ENCODE measurements around the gene B3GNT3. TPM values are rescaled to one million over a fixed set of nuclear protein-coding genes. Genes with fewer than 3 reads are reported as not detected.

B3GNT3 gene
- total and polyA plus RNA-seq, 2 of the 8 experiments (the other 6 are each of a cell fraction or from before 2014, with no cell fraction given): 1.5 TPM

GRCh38 chr19:17761148-17761547 is 33.8 kb upstream of the B3GNT3 start:
- no peak overlapping the region for H2BK120ac ChIP-seq (replicated peaks; ENCODE audit: low read depth, low read length)
- H2BK15ac ChIP-seq (ENCODE audit: low read length): no peak overlapping the region
- no peak overlapping the region for H4K5ac ChIP-seq (ENCODE audit: insufficient read length, low read depth, low read length)
- H3K4me3 ChIP-seq (ENCODE audit: extremely low read depth in 1 of 4, insufficient read depth in 2 of 4, low read depth in 3 of 4, low read length in 4 of 4): no peak overlapping the region
- H3K23ac ChIP-seq (ENCODE audit: insufficient read length): no peak overlapping the region
- no peak overlapping the region for H2BK12ac ChIP-seq (ENCODE audit: low read depth, low read length)
- no peak overlapping the region for H3K27ac ChIP-seq (ENCODE audit: low read depth, low read length)
- FAIRE-seq (no peak), DNase-seq (ENCODE audit: low read depth in 1 of 2, low spot score in 2 of 2) (no peak)
- no peak overlapping the region for H3K14ac ChIP-seq (ENCODE audit: insufficient read length)
- ChIA-PET CTCF (ENCODE audit: partially characterized antibody) (interaction anchor here (0.6 to 1.7 kb wide), 5 partner anchors 14 to 58 kb away, joined by 3 read pairs; no protein-coding TSS in a partner anchor), POLR2A (ENCODE audit: partially characterized antibody) (no interaction called here)
- H3K79me1 ChIP-seq (ENCODE audit: low read depth, low read length): no peaks in the 10 kb centered on the region
- H4K8ac ChIP-seq (ENCODE audit: extremely low read depth, insufficient read depth, low read length): no peak overlapping the region
- no peaks in the 10 kb centered on the region; a peak in 1 of 7 replicates for H3K4me1 ChIP-seq (replicated peaks in 1 of 4; ENCODE audit: control insufficient read depth in 3 of 4, insufficient read depth in 4 of 4, low read length in 3 of 4)
- H3K36me3 ChIP-seq (ENCODE audit: control insufficient read depth in 2 of 4, insufficient read depth in 4 of 4, low read length in 3 of 4): peaks cover 0 to 2% (median 0%) of the 10 kb centered on the region in 4 experiments; a peak in 1 of 8 replicates
- H2BK5ac ChIP-seq (ENCODE audit: low read depth, low read length): no peak overlapping the region
- H3K79me2 ChIP-seq (ENCODE audit: control insufficient read depth in 1 of 2, insufficient read depth in 2 of 2, low read length in 2 of 2): no peaks in the 10 kb centered on the region
- H3K18ac ChIP-seq (ENCODE audit: extremely low read depth, low read length): no peak overlapping the region
- no peak overlapping the region for H3K4ac ChIP-seq (replicated peaks; ENCODE audit: insufficient read length, low read depth, low read length)
- H3K9ac ChIP-seq (replicated peaks in 1 of 4; ENCODE audit: extremely low read depth in 1 of 4, low read depth in 3 of 4, low read length in 3 of 4): no peak overlapping the region
- no peak overlapping the region for H2BK20ac ChIP-seq (ENCODE audit: low read length)
- H4K91ac ChIP-seq (replicated peaks; ENCODE audit: insufficient read length, low read length): no peak overlapping the region
- no peak overlapping the region for H2AFZ ChIP-seq (ENCODE audit: low read length)
- 83% methylated on average over 4 of the region's 4 CpGs; no CpG with 5 or more reads in 1 of the 2 experiments for WGBS, 2 experiments (ENCODE audit: extremely low coverage in 1 of 2, insufficient coverage in 1 of 2, insufficient read length in 1 of 2, insufficient replicate concordance in 2 of 2, low coverage in 1 of 2, low lambda C conversion rate in 2 of 2, missing lambda C conversion rate in 1 of 2)
- no peaks in the 10 kb centered on the region for H3K9me3 ChIP-seq (ENCODE audit: insufficient read depth in 2 of 2, low read depth in 1 of 2, low read length in 1 of 2)
- no peaks in the 10 kb centered on the region for H4K20me1 ChIP-seq (replicated peaks in 1 of 2; ENCODE audit: control insufficient read depth in 1 of 2, insufficient read depth in 2 of 2, low read length in 2 of 2)
- H2AK5ac ChIP-seq (ENCODE audit: low read depth, low read length): no peak overlapping the region
- TF ChIP-seq EZH2 (IDR thresholded peaks at IDR 0.05; ENCODE audit: low read depth, low read length, severe bottlenecking) (no peak), CBX8 (IDR thresholded peaks at IDR 0.05; ENCODE audit: borderline replicate concordance, low read depth, low read length) (no peak), SP4 (IDR thresholded peaks at IDR 0.05; ENCODE audit: low read length) (no peak), SAP30 (IDR thresholded peaks at IDR 0.05; ENCODE audit: insufficient read depth, insufficient replicate concordance, low read length) (no peak), E2F6 (IDR thresholded peaks at IDR 0.05) (no peak), NANOG (IDR thresholded peaks at IDR 0.05; ENCODE audit: insufficient read depth, low read depth, low read length, poor library complexity, severe bottlenecking) (no peak), TBP (IDR thresholded peaks at IDR 0.05; ENCODE audit: low read depth, low read length) (no peak), CHD1 (IDR thresholded peaks at IDR 0.05; ENCODE audit: low read depth, low read length) (no peak), RNF2 (IDR thresholded peaks at IDR 0.05; ENCODE audit: borderline replicate concordance, low read depth, low read length, missing control alignments, poor library complexity, severe bottlenecking) (no peak), YY1 (IDR thresholded peaks at IDR 0.05; ENCODE audit: low read depth, low read length) (no peak), JUND (IDR thresholded peaks at IDR 0.05; ENCODE audit: low read length) (no peak)
- no peaks in the 10 kb centered on the region for H3K27me3 ChIP-seq (replicated peaks in 1 of 4; ENCODE audit: control insufficient read depth in 3 of 4, extremely low read depth in 1 of 4, insufficient read depth in 3 of 4, low read length in 3 of 4)
- H3K23me2 ChIP-seq (ENCODE audit: low read depth, low read length): no peaks in the 10 kb centered on the region; the same call in 1 of the 2 replicates
- no peak overlapping the region for H3K4me2 ChIP-seq (ENCODE audit: insufficient read depth in 1 of 2, low read depth in 2 of 2, low read length in 2 of 2)
- no peak overlapping the region for H3K56ac ChIP-seq (replicated peaks; ENCODE audit: insufficient read length, low read depth, low read length)
